Activated naive CD8-positive, alpha-beta T cell treated with anti-CD3 and anti-CD28 coated beads, Interleukin-2, amount 10 ng/mL, durations not matched to agents 7 days and 5 days (primary cell): ENCODE measurements around the gene LRRN4. TPM values are rescaled to one million over a fixed set of nuclear protein-coding genes. Genes with fewer than 3 reads are reported as not detected.
A peak's percentile ranks its signal among the peaks of the same experiment; 100 is the strongest.

Experiments
- ATAC-seq: fragments of 150-1000 bp; cut with Tn5 transposase; one replicate; pipeline ENCODE4 v1.10.0; 2021; ENCODE audit warnings: low read depth, moderate library complexity
- POLR2A ChIA-PET: fragments of 350-600 bp; sonication (Branson Sonifier 250); formaldehyde crosslinking; loops from one replicate; lab custom pipeline; 2021; ENCODE audit warnings: antibody characterized with exemption; lab: Charles Lee
- DNase-seq: peaks from one replicate; pipeline ENCODE4 v3.0.0; 2021
- H3K27ac Mint-ChIP-seq: one replicate; pipeline ENCODE4 v1.8.0; 2022; ENCODE audit warnings: mild to moderate bottlenecking, mixed read lengths
- H3K27me3 Mint-ChIP-seq: one replicate; pipeline ENCODE4 v1.8.0; 2022; ENCODE audit warnings: mild to moderate bottlenecking, moderate library complexity, mixed read lengths
- H3K36me3 Mint-ChIP-seq: one replicate; pipeline ENCODE4 v1.8.0; 2021; ENCODE audit warnings: mild to moderate bottlenecking, mixed read lengths
- H3K4me1 Mint-ChIP-seq: one replicate; pipeline ENCODE4 v1.8.0; 2021; ENCODE audit warnings: mixed read lengths
- H3K4me3 Mint-ChIP-seq: one replicate; pipeline ENCODE4 v1.8.0; 2022; ENCODE audit warnings: mild to moderate bottlenecking, moderate library complexity, mixed read lengths
- H3K9me3 Mint-ChIP-seq: one replicate; pipeline ENCODE4 v1.8.0; 2021; ENCODE audit warnings: mixed read lengths
- total RNA-seq, 2 experiments: library from RNA; stranded (reverse); gene quantifications; one replicate each; pipeline ENCODE4 v1.2.3, GENCODE V29; 2021

LRRN4 gene
- total RNA-seq, 2 experiments from 2014 or later: not detected

- no peaks in the 10 kb centered on the region for H3K27me3 Mint-ChIP-seq
- H3K4me3 Mint-ChIP-seq: peak overlapping the region; percentile 98
- peaks cover 19% of the 10 kb centered on the region for H3K4me1 Mint-ChIP-seq
- H3K27ac Mint-ChIP-seq: no peak overlapping the region
- DNase-seq: no peak
- POLR2A ChIA-PET: interaction anchor here (0.5 to 0.8 kb wide), 3 partner anchors 13 to 212 kb away, joined by 3 read pairs; no protein-coding TSS in a partner anchor
- peaks cover 9% of the 10 kb centered on the region for H3K36me3 Mint-ChIP-seq
- H3K9me3 Mint-ChIP-seq: no peaks in the 10 kb centered on the region
- ATAC-seq: no peak
Measured at GRCh38 chr20:6007094-6007528, 46.7 kb downstream of the LRRN4 start.

GRCh38 chr20:6006603-6006949 lies 47.3 kb downstream of the LRRN4 start:
- peaks cover 19% of the 10 kb centered on the region for H3K4me1 Mint-ChIP-seq
- H3K27ac Mint-ChIP-seq: peak overlapping the region; percentile 89
- no peak for ATAC-seq
- POLR2A ChIA-PET: interaction anchor here (0.6 kb wide), 1 partner anchor 211 kb away, joined by 3 read pairs; no protein-coding TSS in a partner anchor
- peaks cover 6% of the 10 kb centered on the region for H3K36me3 Mint-ChIP-seq
- no peaks in the 10 kb centered on the region for H3K9me3 Mint-ChIP-seq
- no peaks in the 10 kb centered on the region for H3K27me3 Mint-ChIP-seq
- DNase-seq: no peak
- H3K4me3 Mint-ChIP-seq: peak overlapping the region; percentile 98

DNA sequence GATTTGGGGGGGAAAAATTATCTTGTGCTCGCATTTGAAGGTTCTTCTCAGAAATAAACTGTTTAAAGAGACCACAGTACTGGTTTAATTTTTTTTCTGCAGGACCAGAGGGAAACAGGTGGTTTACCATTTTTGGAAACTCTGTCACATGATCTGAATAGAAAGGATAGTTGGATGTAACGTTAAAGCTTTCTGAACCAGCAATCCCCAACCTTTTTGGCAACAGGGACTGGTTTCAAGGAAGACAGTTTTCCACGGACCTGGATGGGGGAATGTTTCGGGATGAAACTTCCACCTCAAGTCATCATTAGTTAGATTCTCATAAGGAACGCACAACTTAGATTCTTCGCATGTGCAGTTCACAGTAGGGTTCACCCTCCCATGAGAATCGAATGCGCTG lies 53.0 kb downstream of the LRRN4 start:
- peaks cover 25% of the 10 kb centered on the region for H3K4me1 Mint-ChIP-seq
- H3K36me3 Mint-ChIP-seq: no peaks in the 10 kb centered on the region
- POLR2A ChIA-PET: interaction anchor here (0.7 kb wide), 1 partner anchor 11 kb away, joined by 3 read pairs; no protein-coding TSS in a partner anchor
- H3K27ac Mint-ChIP-seq: peak overlapping the region; percentile 75
- no peak overlapping the region for H3K4me3 Mint-ChIP-seq
- H3K27me3 Mint-ChIP-seq: no peaks in the 10 kb centered on the region
- DNase-seq (no peak), ATAC-seq (no peak)
- H3K9me3 Mint-ChIP-seq: no peaks in the 10 kb centered on the region

GRCh38 chr20:5999783-6000182 lies 54.1 kb downstream of the LRRN4 start:
- ATAC-seq (no peak), DNase-seq (no peak)
- Mint-ChIP-seq H3K4me1 (peaks cover 27% of the 10 kb centered on the region), H3K36me3 (peaks cover 8% of the 10 kb centered on the region), H3K4me3 (no peak overlapping the region), H3K27ac (no peak overlapping the region), H3K27me3 (no peaks in the 10 kb centered on the region), H3K9me3 (no peaks in the 10 kb centered on the region)
- POLR2A ChIA-PET: no interaction called here

GRCh38 chr20:5996765-5997164 lies 57.1 kb downstream of the LRRN4 start:
- peak; percentile 95 for ATAC-seq
- H3K4me3 Mint-ChIP-seq: peak overlapping the region; percentile 50
- peaks cover 8% of the 10 kb centered on the region for H3K36me3 Mint-ChIP-seq
- H3K27me3 Mint-ChIP-seq: no peaks in the 10 kb centered on the region
- POLR2A ChIA-PET: interaction anchor here (1.2 to 1.6 kb wide), 2 partner anchors 16 to 46 kb away, joined by 4 to 8 read pairs; partner anchors contain the start of genes MCM8 and TRMT6
- peaks cover 22% of the 10 kb centered on the region for H3K4me1 Mint-ChIP-seq
- DNase-seq: peak; percentile 43
- no peaks in the 10 kb centered on the region for H3K9me3 Mint-ChIP-seq
- peak overlapping the region; percentile 37 for H3K27ac Mint-ChIP-seq

GRCh38 chr20:5991623-5992441 lies 62.0 kb downstream of the LRRN4 start:
- POLR2A ChIA-PET: no interaction called here

DNA sequence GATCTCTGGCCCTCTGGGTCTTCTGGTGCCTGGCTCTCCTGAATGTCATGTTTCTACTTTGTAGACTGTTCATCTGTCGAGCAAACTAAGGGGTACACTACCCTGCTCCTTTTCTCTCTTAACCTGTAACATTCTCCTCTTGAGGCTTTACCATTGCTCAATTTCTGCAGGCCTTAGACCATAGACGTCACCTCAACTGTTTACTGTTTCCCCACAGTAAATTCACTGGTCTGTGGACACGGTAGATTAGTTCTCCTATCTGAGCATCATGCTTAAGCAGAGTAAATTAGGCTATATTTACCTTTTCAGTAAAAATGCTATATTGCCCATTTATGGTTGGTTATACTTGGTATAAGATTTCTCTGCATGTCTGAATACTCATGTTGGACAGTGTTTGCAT lies 62.9 kb downstream of the LRRN4 start:
- no peak for ATAC-seq
- H3K4me3 Mint-ChIP-seq: no peak overlapping the region

More at GRCh38 chr20:5991623-5992441, 62.0 kb downstream of the LRRN4 start:
- peaks cover 7% of the 10 kb centered on the region for H3K4me1 Mint-ChIP-seq
- peaks cover 17% of the 10 kb centered on the region for H3K36me3 Mint-ChIP-seq
- no peak overlapping the region for H3K4me3 Mint-ChIP-seq
- no peaks in the 10 kb centered on the region for H3K9me3 Mint-ChIP-seq
- H3K27ac Mint-ChIP-seq: no peak overlapping the region
- ATAC-seq: no peak
- H3K27me3 Mint-ChIP-seq: no peaks in the 10 kb centered on the region
- DNase-seq: no peak

More for the DNA sequence above, 62.9 kb downstream of the LRRN4 start:
- POLR2A ChIA-PET: no interaction called here
- Mint-ChIP-seq H3K27me3 (no peaks in the 10 kb centered on the region), H3K4me1 (peaks cover 4% of the 10 kb centered on the region), H3K36me3 (peaks cover 17% of the 10 kb centered on the region), H3K27ac (no peak overlapping the region), H3K9me3 (no peaks in the 10 kb centered on the region)
- DNase-seq: no peak

Other genes with a start within 250 kb of the LRRN4 start
- under 1 TPM in 1 of 2 experiments, not detected in 1; 0.17 TPM for gene CHGB, start 142.6 kb downstream of the LRRN4 start, total RNA-seq
- gene TRMT6, start 103.5 kb downstream of the LRRN4 start, total RNA-seq: 10 to 100 TPM; 14.7 to 15.1 TPM
- 10 to 100 TPM; 22.6 to 23.5 TPM for gene MCM8, start 103.4 kb downstream of the LRRN4 start, total RNA-seq
- 10 to 100 TPM; 24.6 to 26.3 TPM for gene CRLS1, start 47.9 kb downstream of the LRRN4 start, total RNA-seq
- not detected for gene FERMT1, start 69.0 kb upstream of the LRRN4 start, total RNA-seq